GM18909 (cell line): Measurements from ENCODE around the gene CBL.

Source experiments
- ATAC-seq: cut with Tn5 transposase; IDR thresholded peaks from one replicate; pipeline ENCODE4 v1.9.1; 2021; ENCODE audit warnings: mild to moderate bottlenecking; ENCODE audit not compliant: unreplicated experiment, poor library complexity

CBL gene

DNA sequence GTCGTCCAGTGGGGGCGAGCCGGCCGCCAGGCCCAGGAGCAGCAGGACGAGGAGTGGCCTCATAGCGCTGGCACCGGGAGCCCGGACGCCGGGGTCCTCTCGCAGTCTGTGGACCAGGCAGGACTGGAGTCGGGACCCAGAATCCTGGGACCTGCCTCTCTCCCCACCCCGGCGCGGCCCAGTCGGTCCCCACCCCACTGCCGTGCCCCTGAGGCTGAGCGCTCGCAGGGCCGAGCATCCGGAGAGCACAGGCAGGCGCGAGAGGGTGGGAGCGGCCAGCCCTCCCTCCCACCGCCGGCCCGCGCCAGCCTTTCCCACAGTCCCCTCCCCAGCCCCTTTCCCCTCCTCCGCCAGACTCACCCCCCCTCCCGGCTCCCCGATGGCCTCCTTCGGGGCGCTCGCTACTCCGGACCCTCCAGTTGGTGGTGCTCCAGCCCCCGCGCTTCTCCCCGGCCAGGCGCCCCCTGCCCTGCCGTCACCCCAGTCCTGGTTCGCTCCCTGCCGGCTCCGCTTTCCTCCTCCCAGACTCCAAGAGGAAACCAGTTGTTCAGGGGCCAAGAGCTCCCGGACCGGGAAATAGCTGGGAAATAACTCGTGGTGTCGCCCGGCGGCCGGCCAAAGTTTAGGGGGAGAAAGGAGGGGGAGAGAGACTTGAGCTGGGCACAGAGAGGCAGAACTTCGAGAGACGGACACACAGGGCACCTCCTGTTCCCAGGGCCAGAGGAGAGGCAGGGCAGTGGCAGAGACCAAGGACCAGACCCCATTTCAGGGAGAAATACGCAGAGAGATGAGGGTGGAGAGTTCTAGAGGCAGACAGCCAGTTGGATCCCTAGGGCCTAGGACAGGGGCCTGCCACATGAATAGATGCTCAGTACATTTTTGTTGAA, 134.4 kb downstream of the CBL start, which contains the start of gene C1QTNF5:
Gene C1QTNF5 (minus strand): TSS at position 549 of the 887 bp plus-strand sequence. CDS start 486 bp downstream, at position 63.
- no peak for ATAC-seq

GRCh38 chr11:119341222-119342022, 135.3 kb downstream of the CBL start:
- ATAC-seq, result no peak

DNA sequence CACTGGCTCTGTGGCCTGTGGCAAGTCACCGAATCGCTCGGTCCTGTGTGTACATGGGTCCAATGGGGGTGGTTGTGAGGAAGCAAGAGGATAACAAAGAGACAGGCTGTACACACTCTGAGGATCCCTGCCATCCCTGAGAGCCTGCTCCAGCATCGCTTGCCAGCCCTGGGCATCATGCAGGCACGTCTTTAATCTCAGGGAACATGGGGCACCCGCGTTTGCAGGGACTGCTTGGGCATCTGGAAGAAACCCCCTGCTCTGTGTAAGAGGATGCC, 135.8 kb downstream of the CBL start:
- no peak for ATAC-seq

DNA sequence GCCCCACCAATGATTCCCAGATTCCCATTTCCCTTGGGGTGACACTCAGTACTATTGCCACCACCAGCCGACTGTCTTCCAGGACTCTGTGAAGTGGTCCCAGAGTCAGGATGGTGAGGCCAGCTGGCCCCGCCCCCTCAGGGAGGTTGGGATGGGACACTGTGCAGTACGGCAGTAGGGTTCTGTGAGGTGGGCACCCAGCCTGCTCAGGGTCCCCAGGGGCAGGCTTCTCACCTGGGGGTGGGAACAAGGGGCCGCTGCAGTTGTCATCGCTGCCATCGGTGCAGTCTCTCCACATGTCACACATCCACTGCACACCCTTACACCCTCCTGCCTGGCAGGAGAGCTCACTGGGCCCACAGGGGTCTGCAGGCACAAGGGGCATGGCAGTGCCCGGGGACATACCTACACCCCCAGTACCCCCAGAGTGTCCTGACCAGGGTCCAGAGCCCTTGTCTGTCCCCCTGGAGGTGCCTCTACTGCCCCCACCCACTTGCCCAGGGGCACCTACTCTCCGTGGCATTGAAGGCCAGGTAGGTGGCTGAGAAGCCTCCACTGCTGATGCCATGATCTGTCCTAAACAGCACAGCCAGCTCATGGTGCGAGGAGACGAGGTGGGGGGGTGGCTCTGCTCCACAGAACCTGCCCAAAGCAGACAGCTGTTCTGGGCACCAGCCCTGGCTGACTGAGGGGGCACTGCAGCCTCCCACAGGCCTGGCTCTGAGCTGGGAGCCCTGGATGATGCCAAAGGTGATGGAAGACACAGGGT, 136.4 kb downstream of the CBL start:
- no peak for ATAC-seq

GRCh38 chr11:119343726-119344125, 137.6 kb downstream of the CBL start:
- ATAC-seq, result no peak

DNA sequence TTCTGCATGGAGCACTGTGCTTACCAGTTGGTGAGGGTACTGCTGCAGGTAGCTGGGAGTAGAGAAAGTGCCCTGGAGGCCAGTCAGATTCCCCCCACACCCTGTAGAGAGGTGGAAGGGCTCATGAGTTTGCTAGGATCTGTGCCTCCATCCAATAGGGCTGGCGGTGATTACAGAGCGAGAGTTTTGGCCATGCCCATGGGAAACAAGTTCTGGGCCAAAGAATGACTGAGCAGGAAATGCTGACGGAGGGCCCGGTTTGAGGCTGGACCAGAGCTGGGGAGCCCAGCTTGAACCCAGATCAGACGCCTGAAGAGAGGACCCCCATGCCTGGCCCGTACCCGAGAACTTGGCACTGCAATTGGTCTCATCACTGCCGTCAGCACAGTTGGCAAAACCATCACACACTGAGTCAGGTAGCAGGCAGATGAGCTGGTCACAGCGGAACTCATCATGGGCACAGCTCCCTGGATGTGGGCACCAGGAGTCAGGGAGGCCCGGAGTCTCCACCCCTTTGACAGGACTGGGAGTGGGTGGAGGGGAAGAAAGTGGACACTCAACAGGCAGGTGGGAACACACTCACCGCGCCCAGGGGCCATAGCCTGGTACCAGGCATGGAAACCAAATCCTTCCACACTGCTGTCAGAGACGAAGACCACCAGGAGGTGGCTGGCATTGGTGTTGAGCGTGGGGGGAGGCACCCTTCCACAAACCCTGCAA, 138.3 kb downstream of the CBL start:
- ATAC-seq, result no peak

- no peak for ATAC-seq
Observed at GRCh38 chr11:119345685-119346084, 139.5 kb downstream of the CBL start.

DNA sequence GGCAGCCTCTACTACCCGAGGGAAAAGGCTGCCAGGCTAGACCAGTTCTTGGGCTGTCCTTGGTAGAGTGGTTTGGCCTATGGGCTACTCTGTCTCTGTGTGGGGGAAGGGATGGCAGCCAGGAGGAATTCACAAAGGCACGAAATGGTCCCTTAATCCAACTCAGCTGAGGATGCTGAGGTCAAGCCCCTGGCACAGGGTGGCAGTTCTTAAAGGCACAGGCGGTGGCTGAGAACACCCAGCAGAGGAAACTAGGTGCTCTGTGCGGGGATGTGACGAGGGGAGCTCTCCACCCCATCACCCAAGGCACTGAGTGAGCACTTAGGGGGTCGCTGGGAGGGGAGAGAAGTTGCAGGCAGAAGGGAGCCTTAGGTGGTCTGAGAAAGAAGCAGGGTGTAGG, 140.5 kb downstream of the CBL start, which contains the start of gene MFRP:
Gene MFRP (minus strand): TSS at position 101 of the 400 bp plus-strand sequence. CDS start 192 bp downstream, outside the sequence.
- no peak for ATAC-seq

GRCh38 chr11:119347242-119347641, 141.1 kb downstream of the CBL start:
- ATAC-seq, result no peak

DNA sequence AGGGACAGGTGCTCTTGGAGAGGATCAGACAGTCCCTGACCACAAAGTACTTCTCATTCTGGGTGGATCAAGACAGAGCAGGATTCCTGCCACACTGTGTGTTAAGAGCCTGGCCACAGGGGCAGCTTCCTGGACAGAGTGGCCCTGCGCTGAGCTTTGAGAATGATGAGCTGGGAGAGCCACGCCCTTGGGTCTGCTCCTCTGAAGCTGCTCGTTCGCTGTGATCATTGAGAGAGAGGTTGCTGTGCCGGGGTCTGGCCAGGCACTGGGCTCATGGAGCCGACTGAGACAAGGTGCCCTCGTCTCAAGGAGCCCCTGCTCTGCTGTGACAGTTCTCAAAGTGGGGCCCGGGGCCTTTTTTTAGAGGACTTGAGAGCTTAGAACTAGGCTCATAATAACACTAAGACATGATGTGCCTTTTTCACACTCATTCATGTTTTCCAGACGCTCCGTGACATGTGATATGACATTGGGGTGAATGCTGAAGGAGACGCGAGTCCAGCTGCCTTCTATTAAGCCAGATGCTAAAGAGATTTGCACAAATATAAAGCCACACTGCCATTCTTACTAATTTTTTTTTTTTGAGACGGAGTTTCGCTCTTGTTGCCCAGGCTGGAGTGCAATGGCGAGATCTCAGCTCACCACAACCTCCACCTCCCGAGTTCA, 141.9 kb downstream of the CBL start:
- no peak for ATAC-seq

- no peak for ATAC-seq
Observed at GRCh38 chr11:119350302-119350701, 144.2 kb downstream of the CBL start.

DNA sequence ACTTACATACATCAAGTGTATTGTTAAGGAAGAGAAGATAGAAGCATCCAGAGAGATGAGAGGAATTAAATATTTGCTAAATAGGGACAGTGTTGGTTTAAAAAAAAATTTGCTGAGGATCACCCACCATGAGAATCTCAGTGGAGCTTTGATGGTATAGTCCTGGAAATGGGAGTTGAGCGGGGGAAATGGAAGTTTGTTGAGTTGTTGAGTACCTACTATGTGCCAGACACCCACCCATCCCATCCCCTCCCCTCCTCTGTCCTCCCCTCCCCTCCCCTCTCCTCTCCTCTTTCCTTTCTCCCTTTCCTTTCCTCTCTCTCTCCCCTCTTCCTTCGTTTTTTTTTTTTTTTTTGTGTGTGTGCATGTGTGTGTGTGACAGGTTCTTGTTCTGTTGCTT, 145.1 kb downstream of the CBL start:
- ATAC-seq, result no peak

DNA sequence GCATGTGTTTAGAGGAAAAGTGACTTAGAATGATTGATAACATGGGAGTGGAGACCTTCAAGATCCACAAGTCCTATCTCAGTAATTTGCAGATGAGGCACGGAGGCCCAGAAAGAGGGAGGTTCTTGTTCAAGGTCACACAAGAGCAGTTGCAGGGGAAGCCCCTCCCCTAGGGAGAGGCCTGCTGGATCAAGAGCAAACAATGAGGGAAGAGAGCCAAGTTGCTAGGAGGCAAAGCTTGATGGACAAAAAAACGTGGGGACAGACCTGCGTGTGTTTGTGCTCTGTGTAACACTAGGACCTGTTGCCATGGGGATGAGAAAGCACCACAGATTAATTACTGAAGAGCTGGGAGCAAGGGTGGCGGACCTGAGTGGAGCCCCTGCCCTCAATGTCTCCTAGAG, 146.7 kb downstream of the CBL start:
- ATAC-seq, result no peak

GRCh38 chr11:119355091-119355843, 149.1 kb downstream of the CBL start:
- ATAC-seq, result no peak

GRCh38 chr11:119356349-119357031, 150.4 kb downstream of the CBL start:
- peak; percentile 70 for ATAC-seq

- no peak for ATAC-seq
Observed at GRCh38 chr11:119357074-119357473, 150.9 kb downstream of the CBL start.
